HG02610 (cell line): Measurements from ENCODE around the gene DNAJC5.
"Not testable (repeated sequence)": the region's sequence is repeated elsewhere in the genome, so short reads cannot be mapped to it uniquely, and the experiment has no call there.

Experiments
- ATAC-seq: cut with Tn5 transposase; IDR thresholded peaks from one replicate; pipeline ENCODE4 v1.9.1; 2021; ENCODE audit warnings: mild to moderate bottlenecking, moderate library complexity; ENCODE audit not compliant: unreplicated experiment

The DNAJC5 gene

GRCh38 chr20:63903796-63904561, 9.1 kb downstream of the DNAJC5 start:
- ATAC-seq, result no peak

DNA sequence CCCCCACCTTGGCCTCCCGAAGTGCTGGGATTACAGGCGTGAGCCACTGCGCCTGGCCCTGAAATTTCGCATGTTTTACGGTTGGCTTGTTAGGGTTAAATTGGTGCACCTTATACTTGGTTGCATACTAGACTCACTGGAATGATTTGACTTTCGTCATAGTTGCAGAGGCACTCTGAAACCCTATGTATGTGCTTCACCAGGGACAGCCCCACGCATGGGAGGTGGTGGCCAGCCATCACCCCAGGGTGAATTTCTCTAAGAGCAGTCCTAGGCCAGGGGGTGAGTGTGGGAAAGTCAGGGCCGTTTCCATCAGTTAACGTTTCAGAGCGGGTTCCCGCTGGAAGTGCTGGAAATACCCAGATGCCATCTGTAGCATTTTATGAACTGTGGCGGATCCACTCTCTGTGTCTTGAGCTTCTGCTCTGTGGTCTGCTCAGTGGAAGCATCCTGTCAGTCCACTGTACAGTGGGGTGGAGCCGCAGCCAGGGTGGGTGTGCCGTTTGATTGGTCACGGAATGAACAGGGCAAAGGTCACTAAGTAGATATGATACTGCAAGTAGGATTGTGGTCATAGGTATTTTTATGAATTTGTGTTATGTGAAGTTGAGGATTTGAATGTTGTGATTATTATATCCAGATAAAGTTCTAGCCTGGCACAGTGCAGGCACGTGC, 13.2 kb downstream of the DNAJC5 start:
- ATAC-seq, result peak; percentile 38

DNA sequence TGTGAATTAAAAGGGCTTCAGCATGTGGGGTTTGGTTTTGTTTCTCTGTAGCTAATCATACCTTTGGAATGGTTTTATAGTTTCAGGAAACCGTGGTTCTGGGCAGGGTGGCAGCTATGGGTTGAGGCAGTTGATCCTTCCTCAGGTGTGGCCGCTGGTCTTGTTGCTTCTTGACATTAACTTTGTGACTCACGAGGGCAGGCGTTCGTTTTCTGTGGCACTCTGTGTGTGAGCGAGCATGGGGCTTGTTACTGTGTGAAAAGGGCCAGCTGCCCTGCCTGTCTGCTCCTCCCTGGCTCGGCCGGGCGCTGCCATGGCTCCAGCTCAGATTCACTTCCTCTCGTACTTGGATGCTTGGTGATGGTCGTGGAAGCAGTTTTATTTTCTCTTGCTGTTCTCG, 16.2 kb downstream of the DNAJC5 start:
- no peak for ATAC-seq

GRCh38 chr20:63913768-63914167, 18.8 kb downstream of the DNAJC5 start:
- no peak for ATAC-seq

DNA sequence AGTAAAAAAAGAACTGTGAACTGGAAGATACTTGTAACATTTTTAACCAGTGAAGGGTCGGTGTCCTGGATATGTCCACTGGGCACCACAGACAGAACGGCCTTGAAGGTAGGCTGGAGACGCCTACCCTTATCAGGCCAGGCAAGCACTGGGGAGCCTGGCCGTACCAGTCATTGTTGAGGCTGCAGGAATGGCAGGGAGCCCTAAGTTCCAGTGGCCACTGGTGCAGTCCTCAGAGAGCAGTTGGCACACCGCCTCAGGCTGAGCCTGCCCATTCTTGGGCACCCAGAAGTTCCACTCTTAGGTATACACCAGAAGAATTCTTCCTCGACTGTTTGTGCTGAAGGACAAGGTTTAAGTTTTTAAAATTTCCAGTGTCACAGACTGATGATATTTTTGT, 20.5 kb downstream of the DNAJC5 start:
- ATAC-seq, result no peak

DNA sequence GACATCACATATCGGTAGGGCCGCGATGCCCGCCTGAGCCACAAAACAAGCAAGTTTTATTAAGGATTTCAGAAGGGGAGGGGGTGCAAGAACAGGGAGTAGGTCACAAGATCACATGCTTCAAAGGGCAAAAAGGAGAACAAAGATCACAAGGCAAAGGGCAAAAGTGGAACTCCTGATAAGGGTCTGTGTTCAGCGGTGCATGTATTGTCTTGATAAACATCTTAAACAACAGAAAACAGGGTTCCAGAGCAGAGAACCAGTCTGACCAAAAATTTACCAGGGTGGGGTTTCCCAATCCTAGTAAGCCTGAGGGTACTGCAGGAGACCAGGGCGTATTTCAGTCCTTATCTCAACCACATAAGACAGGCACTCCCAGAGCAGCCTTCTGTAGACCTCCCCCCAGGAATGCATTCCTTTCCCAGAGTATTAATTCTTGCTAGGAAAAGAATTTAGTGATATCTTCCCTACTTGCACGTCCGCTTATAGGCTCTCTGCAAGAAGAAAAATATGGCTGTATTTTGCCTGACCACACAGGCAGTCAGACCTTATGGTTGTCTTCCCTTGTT, 21.5 kb downstream of the DNAJC5 start:
- ATAC-seq, result not testable (repeated sequence)

DNA sequence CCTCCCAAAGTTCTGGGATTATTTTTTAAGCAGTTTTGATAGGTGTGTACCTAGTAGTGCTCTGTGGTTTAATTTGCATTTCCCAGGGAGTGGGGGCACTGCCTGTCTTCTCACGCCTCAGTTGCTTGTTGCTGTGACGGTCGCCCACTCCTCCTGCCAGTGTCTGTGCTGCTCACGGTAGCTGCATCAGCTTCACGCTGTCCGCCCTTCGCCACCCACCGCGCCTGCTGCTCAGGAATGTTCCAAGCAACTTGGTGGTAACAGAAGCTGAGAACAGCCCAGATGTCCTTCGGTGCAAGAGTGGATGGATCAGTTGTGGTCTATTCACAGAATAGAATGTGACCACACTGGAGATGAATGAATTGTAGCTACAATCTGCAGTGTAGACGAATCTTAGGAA, 22.9 kb downstream of the DNAJC5 start:
- no peak for ATAC-seq

DNA sequence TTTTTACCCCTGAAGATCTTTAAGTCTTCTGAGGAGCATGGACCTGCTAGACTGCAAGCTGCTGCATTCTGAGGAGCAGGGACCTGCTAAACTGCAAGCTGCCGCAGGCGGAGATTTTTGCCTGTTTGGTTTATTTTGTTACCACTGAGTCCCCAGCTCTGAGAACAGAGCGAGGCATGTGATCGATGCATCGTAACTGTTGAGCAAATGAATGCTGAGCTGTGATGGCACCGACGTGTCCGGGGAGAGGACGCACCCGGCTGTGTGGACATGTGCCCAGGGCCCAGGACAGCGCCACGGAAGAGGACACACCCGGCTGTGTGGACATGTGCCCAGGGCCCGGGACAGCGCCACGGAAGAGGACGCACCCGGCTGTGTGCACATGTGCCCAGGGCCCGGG, 24.2 kb downstream of the DNAJC5 start:
- ATAC-seq, result no peak

DNA sequence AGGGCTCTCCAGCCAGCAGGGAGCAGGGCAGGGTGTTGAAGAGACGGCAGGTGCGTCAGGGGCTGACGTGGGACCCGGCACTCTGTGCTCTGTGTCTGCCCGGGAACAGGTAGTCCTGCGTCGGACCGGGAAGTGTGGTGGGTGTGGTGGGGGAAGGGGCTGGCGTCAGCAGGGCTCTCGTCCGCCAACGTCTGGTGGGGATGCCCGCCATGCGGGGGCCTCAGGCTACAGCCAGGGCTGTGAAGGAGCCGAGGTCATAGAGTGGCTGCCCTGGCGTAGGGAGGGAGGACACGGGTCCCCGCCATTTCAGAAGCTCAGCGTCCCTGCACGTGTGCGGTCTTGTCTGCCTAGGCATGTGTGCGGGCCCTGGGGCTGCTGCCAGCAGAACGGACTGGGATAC, 25.3 kb downstream of the DNAJC5 start:
- no peak for ATAC-seq

DNA sequence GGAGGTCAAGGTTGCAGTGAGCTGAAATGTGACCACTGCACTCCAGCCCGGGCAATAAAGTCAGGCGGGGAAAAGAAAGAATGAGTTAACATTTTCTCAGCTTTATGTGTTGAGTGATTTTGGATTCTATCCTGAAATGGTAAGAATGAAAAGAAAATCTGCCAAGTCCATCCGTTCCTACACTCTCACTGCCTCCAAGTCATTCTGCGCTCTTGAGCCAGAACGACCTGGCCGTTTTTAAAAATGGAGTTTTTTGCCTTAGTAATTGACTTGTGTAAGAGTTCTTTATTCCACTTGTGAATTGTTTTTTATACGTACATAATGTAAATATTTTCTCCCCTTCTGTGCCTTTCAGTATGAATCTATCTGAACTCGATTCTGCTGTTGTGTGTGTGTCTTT, 28.7 kb downstream of the DNAJC5 start:
- ATAC-seq, result no peak

- ATAC-seq, result no peak
These were observed 29.3 kb downstream of the DNAJC5 start for GRCh38 chr20:63924241-63924640.

- no peak for ATAC-seq
These were observed 31.4 kb downstream of the DNAJC5 start for GRCh38 chr20:63926298-63926697.

- ATAC-seq, result no peak
These were observed 34.1 kb downstream of the DNAJC5 start for GRCh38 chr20:63929071-63929470.

DNA sequence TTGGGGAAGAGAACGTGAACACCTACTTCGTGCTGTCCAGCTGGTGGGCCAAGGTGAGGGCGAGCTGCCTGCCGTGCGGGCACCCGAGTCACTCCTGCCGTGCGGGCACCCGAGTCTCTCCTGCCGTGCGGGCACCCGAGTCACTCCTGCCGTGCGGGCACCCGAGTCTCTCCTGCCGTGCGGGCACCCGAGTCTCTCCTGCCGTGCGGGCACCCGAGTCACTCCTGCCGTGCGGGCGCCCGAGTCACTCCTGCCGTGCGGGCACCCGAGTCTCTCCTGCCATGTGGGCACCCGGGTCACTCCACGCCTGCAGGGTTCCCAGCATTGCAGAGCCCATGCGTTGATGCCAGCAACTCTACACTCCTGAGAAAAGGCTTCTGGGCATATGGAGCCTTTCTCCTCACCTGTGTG, 34.6 kb downstream of the DNAJC5 start:
- ATAC-seq, result not testable (repeated sequence)

- no peak for ATAC-seq
These were observed 36.1 kb downstream of the DNAJC5 start for GRCh38 chr20:63930971-63931553.

- ATAC-seq, result no peak
These were observed 36.8 kb downstream of the DNAJC5 start for GRCh38 chr20:63931735-63932134.

GRCh38 chr20:63932606-63933160, 37.8 kb downstream of the DNAJC5 start:
- ATAC-seq, result no peak

DNA sequence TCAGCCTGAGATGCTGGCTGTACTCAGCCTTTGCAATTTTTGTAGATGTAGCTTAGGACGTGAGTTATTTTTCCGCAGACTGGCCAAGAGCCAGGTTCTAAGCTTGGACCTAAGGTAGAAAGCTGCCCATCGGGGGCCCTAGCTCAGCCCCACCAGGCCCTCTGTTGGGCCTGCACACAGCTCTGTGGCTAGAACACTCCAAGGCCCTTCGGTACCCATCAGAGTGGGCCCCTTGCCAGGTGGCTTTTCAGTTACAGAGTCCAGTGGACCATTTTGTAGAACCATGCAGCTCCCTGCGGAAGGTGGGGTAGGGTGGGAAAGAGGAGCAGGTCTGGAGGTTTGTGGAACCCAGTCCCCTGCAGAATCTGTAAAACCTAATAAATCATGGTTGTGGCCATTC, 38.7 kb downstream of the DNAJC5 start:
- no peak for ATAC-seq

GRCh38 chr20:63934271-63935068, 39.5 kb downstream of the DNAJC5 start:
- no peak for ATAC-seq

GRCh38 chr20:63935447-63935846, 40.5 kb downstream of the DNAJC5 start:
- no peak for ATAC-seq

- ATAC-seq, result no peak
These were observed 42.7 kb downstream of the DNAJC5 start for GRCh38 chr20:63937596-63937995.
